Measurements from ENCODE around the gene GMFB.

DNA sequence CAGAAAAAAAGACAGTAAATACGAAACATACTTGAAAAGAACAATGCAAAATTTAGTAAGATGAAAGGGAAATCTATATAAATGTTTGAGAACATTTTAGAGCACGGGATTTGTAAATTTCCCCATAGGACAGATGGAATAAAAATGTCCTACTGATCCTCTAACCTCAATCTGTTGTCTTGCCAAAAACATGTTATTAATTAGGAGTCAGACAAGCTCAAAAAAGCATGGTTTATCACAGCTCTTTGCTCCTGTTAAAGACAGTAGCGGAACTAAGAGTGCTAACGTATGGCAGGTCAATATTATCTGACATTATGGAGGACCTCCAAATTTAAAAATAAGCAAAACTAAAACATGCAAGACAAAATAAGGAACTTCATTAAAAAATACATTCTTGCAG is 12.9 kb downstream of the GMFB start:
- TF ChIP-seq, protein P1, sequence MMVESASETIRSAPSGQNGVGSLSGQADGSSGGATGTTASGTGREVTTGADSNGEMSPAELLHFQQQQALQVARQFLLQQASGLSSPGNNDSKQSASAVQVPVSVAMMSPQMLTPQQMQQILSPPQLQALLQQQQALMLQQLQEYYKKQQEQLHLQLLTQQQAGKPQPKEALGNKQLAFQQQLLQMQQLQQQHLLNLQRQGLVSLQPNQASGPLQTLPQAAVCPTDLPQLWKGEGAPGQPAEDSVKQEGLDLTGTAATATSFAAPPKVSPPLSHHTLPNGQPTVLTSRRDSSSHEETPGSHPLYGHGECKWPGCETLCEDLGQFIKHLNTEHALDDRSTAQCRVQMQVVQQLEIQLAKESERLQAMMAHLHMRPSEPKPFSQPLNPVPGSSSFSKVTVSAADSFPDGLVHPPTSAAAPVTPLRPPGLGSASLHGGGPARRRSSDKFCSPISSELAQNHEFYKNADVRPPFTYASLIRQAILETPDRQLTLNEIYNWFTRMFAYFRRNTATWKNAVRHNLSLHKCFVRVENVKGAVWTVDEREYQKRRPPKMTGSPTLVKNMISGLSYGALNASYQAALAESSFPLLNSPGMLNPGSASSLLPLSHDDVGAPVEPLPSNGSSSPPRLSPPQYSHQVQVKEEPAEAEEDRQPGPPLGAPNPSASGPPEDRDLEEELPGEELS (CRISPR knock-in tag; IDR thresholded peaks at IDR 0.05): no peak
- TF ChIP-seq, protein P2, sequence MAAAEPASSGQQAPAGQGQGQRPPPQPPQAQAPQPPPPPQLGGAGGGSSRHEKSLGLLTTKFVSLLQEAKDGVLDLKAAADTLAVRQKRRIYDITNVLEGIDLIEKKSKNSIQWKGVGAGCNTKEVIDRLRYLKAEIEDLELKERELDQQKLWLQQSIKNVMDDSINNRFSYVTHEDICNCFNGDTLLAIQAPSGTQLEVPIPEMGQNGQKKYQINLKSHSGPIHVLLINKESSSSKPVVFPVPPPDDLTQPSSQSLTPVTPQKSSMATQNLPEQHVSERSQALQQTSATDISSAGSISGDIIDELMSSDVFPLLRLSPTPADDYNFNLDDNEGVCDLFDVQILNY (CRISPR knock-in tag; IDR thresholded peaks at IDR 0.05): no peak
- no peak for TF ChIP-seq KAT7 (CRISPR knock-in tag; IDR thresholded peaks at IDR 0.05; ENCODE audit: borderline replicate concordance)
- TF ChIP-seq, protein P3, sequence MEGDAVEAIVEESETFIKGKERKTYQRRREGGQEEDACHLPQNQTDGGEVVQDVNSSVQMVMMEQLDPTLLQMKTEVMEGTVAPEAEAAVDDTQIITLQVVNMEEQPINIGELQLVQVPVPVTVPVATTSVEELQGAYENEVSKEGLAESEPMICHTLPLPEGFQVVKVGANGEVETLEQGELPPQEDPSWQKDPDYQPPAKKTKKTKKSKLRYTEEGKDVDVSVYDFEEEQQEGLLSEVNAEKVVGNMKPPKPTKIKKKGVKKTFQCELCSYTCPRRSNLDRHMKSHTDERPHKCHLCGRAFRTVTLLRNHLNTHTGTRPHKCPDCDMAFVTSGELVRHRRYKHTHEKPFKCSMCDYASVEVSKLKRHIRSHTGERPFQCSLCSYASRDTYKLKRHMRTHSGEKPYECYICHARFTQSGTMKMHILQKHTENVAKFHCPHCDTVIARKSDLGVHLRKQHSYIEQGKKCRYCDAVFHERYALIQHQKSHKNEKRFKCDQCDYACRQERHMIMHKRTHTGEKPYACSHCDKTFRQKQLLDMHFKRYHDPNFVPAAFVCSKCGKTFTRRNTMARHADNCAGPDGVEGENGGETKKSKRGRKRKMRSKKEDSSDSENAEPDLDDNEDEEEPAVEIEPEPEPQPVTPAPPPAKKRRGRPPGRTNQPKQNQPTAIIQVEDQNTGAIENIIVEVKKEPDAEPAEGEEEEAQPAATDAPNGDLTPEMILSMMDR (IDR thresholded peaks at IDR 0.05): no peak
- TF ChIP-seq, protein P4, sequence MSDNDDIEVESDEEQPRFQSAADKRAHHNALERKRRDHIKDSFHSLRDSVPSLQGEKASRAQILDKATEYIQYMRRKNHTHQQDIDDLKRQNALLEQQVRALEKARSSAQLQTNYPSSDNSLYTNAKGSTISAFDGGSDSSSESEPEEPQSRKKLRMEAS (CRISPR knock-in tag; IDR thresholded peaks at IDR 0.05): no peak
- TF ChIP-seq TEAD4 (CRISPR knock-in tag; IDR thresholded peaks at IDR 0.05): no peak
- TF ChIP-seq, protein P5, sequence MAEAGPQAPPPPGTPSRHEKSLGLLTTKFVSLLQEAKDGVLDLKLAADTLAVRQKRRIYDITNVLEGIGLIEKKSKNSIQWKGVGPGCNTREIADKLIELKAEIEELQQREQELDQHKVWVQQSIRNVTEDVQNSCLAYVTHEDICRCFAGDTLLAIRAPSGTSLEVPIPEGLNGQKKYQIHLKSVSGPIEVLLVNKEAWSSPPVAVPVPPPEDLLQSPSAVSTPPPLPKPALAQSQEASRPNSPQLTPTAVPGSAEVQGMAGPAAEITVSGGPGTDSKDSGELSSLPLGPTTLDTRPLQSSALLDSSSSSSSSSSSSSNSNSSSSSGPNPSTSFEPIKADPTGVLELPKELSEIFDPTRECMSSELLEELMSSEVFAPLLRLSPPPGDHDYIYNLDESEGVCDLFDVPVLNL (CRISPR knock-in tag; IDR thresholded peaks at IDR 0.05; ENCODE audit: borderline replicate concordance, low read depth): no peak
- no peak for TF ChIP-seq JUN (CRISPR knock-in tag; IDR thresholded peaks at IDR 0.05)
- no peak for TF ChIP-seq MXD4 (CRISPR knock-in tag; IDR thresholded peaks at IDR 0.05; ENCODE audit: borderline replicate concordance)
- TF ChIP-seq GTF2I (CRISPR knock-in tag; conservative IDR thresholded peaks at IDR 0.05): no peak

All from WTC11 (cell line).